HG03571 (cell line): Measurements from ENCODE around the gene HSD3B1.
"Not testable (repeated sequence)": the region's sequence is repeated elsewhere in the genome, so short reads cannot be mapped to it uniquely, and the experiment has no call there.

Source experiments
- ATAC-seq: cut with Tn5 transposase; IDR thresholded peaks from one replicate; pipeline ENCODE4 v1.9.1; 2021; ENCODE audit not compliant: unreplicated experiment

Gene HSD3B1

GRCh38 chr1:119551218-119551617 lies 44.2 kb downstream of the HSD3B1 start:
- ATAC-seq = no peak

- not testable (repeated sequence) for ATAC-seq
Observed at GRCh38 chr1:119552656-119553055, 45.6 kb downstream of the HSD3B1 start.

- ATAC-seq = not testable (repeated sequence)
Observed at GRCh38 chr1:119553302-119554071, 46.5 kb downstream of the HSD3B1 start.

- no peak for ATAC-seq
Observed at GRCh38 chr1:119554183-119554582, 47.2 kb downstream of the HSD3B1 start.

GRCh38 chr1:119556423-119556822 lies 49.4 kb downstream of the HSD3B1 start:
- no peak for ATAC-seq

- not testable (repeated sequence) for ATAC-seq
Observed at GRCh38 chr1:119560402-119560801, 53.4 kb downstream of the HSD3B1 start.

GRCh38 chr1:119564548-119564947 lies 57.5 kb downstream of the HSD3B1 start:
- no peak for ATAC-seq
